Thyroid gland (tissue), 4 donors: ENCODE measurements around the gene ZC3H7B.

ENCODE experiments used
- POLR2A ChIP-seq, 2 donors: fragments of 450-650 bp; IDR thresholded peaks; one replicate each; pipeline ENCODE4 v1.6.1; 2017; ENCODE audit warnings: antibody characterized with exemption in 2 of 2, mild to moderate bottlenecking in 2 of 2, moderate library complexity in 1 of 2
- TF ChIP-seq, protein P1 (sequence below), 6 experiments: fragments of 200-600 bp in 3 of 6; fragments of 450-650 bp in 3 of 6; sonication (generic) in 3 of 6; IDR thresholded peaks; one replicate each; pipeline ENCODE4 v1.5.1; 2016 to 2019; ENCODE audit warnings: antibody characterized with exemption in 6 of 6, mild to moderate bottlenecking in 2 of 6, inconsistent platforms in 1 of 6, moderate library complexity in 1 of 6

DNA sequence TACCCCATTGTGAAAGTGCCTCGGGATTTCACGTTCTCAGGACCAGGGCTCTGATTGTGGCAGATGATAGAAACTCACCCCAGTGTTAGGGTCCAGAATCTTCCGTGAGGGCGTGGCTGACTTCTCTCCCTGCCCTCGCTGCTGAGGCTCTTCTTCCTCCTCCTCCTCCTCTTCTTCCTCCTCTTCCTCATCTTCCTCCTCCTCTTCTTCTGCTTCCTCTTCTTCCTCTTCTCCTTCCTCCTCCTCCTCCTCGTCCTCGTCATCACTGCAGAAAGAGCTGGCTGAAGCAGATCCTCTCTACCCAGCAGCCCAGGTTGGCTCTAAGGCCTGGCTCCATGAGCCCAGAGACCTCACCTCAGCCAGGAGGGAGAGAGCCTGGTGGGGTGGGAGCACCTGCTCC lies 47.1 kb upstream of the ZC3H7B start:
- no peak for TF ChIP-seq POLR2A (IDR thresholded peaks at IDR 0.05)
- TF ChIP-seq, protein P1, sequence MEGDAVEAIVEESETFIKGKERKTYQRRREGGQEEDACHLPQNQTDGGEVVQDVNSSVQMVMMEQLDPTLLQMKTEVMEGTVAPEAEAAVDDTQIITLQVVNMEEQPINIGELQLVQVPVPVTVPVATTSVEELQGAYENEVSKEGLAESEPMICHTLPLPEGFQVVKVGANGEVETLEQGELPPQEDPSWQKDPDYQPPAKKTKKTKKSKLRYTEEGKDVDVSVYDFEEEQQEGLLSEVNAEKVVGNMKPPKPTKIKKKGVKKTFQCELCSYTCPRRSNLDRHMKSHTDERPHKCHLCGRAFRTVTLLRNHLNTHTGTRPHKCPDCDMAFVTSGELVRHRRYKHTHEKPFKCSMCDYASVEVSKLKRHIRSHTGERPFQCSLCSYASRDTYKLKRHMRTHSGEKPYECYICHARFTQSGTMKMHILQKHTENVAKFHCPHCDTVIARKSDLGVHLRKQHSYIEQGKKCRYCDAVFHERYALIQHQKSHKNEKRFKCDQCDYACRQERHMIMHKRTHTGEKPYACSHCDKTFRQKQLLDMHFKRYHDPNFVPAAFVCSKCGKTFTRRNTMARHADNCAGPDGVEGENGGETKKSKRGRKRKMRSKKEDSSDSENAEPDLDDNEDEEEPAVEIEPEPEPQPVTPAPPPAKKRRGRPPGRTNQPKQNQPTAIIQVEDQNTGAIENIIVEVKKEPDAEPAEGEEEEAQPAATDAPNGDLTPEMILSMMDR (IDR thresholded peaks at IDR 0.05) = no peak
